Hypothalamus (tissue), 51 donors: ENCODE data around the gene ABCA4.

ENCODE experiments used
- DNase-seq, 51 donors: peaks; one replicate each; lab custom pipeline; 2025; lab: John Stamatoyannopoulos, UW

ABCA4 gene

GRCh38 chr1:94031591-94031990 lies 89.4 kb downstream of the ABCA4 start:
- DNase-seq = no peak

DNA sequence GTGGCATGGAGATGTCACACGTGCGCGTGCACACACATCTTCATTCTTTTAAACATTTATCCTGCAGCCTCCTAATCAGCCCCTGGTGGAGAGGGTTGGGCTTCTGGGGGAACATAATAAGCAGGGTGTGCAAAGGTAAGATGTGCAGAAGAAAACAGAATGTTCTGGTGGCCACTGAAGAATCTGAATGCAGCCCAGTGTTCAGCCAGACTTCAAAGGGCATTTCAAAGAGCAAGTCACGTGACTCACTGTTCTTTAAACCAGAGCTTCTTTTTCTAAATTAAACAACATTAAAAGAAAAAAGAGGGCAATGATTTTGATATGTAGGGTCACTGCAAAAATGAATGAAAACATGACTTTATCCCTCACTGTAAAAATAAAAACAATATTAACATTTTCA lies 89.8 kb downstream of the ABCA4 start:
- no peak for DNase-seq

GRCh38 chr1:94029130-94029993 lies 91.6 kb downstream of the ABCA4 start:
- DNase-seq = no peak

DNA sequence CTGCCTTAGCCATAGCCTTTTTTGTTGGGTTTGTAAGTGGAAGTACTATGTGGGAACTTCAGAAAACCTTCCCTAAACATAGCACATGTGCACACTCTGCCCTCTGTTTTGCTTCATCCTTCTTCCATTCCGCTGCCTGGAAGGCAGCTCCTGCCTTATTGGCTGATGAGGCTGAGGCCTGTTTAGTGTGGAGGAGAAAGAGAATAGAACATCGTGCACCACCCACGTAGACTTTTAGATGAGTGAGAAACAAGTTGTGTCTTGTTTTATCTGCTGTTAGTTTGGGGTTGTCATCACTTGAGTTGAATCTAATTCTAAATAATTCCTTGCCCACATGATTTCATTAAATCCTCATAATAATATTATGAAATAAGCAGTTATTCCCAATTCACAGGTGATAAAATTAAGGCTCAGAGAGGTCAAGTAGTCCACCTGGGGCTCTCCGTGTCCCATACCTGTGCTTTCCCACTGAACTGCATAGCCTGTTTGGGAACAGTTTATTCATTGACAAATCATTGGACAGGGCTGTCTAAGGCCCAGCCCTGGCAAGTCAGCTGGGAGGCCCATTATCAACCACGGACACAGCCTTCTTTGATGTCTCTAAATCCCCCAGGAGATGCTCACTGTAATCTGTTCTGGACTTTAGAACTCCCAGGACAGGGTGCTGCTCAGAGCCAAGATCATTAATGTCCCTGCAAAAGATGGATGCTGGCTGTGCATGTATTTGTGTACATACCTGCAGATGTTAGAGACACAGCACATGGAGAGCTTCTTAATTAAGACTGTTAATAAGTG lies 93.0 kb downstream of the ABCA4 start:
- DNase-seq = no peak

DNA sequence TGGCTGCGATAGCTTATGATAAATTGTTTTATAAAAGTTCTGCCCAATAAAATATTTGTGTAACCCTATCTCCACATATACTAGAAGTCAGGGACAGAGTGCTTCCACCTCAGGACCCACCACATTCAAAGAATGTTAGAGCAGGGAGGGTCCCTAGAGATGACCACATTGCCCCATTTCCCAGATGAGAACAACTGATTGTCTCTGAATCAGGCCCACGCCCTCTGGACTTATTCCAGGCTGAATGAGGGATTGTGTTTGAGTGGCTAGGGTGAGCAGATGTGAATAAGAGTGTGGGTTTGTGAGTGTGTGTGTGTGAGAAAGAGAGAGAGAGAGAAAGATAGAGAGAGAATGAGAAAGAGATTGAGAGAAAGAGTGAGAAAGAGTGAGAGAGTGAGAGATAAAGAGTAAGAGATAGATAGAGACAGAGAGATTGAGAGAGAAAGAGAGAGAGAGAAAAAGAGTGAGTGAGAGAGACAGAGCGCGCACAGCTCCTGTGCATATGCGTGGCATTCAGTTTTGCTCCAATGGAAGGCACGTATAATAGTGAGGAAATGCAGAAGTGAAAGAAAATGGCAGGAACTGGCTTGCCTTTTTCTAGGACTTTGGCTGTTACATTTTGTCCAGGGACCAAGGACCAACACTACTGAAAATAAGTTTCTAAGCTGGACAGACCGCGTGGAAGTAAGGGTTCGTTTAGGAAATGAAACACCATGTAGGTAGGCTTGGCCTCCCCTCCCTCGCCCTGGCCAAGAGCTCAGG lies 94.1 kb downstream of the ABCA4 start:
- no peak for DNase-seq

- peak in 4 of 51 donors; percentile 6 to 65 (median 15) for DNase-seq
Measured at GRCh38 chr1:94025383-94026340, 95.3 kb downstream of the ABCA4 start.

DNA sequence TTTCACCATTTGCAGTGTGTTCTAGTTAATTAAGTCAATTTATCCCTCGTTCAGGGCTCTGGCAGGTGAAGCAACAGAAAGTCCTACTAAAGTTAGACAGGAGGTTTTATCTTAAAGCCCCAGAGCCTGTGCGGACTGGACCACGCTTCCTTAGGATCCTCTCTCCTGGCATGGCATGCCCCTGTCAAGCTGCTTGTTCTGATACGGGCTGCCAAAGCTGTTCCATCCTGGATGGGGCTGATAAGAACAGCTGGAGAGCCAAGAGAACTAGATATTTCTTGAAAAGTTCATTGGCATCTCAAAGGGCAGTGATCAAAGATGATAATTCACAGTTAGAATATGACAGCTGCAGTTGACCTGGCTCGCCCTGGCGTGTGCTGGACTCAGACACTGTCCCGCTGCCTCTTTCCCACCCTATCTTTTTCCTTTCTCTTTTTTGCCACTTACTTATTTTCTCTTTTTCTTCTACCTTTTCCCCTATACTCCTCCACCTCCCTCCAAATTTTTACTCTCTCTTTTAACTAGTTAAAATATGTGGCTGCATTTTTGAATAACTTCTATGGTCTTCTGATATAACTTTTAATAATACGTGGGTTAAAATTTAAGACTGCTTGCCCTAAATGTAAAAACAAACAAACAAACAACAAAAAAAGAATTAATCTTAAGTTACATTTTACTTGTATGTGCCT lies 96.7 kb downstream of the ABCA4 start:
- DNase-seq = no peak

DNA sequence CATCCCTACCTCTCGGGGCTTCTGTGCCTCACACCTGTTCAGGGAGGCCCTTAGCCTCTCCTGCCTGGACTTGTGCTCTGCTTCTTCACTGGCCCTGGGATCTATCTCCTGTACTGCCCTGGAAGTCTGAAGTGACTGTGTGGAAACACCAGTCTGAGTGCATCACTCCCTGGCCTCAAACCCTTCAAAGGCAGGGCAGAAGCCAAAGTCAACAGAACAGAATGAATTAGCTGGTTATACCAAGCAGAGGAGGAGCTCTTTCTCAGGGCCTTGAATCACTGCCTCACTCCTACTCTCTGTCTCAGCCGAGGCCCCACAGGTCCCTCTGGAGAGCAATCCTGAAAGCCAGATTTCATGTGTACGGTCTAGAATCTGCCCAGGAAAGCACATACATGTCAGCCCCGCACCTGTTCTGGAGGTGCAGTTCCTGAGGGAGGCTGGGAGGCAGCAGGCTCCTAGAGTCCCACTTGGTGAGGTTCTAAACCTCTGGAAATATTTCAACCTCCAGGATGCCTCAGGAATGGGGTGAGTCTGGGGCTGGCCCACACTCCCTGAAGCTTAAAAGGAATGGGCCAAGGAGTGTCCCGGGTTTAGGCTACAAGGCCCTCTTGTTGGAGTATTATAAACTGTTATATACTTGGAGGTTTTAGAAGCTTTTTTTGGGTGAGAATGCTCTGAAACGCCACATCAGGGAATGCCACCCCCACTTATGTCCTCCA lies 98.3 kb downstream of the ABCA4 start:
- DNase-seq = no peak

DNA sequence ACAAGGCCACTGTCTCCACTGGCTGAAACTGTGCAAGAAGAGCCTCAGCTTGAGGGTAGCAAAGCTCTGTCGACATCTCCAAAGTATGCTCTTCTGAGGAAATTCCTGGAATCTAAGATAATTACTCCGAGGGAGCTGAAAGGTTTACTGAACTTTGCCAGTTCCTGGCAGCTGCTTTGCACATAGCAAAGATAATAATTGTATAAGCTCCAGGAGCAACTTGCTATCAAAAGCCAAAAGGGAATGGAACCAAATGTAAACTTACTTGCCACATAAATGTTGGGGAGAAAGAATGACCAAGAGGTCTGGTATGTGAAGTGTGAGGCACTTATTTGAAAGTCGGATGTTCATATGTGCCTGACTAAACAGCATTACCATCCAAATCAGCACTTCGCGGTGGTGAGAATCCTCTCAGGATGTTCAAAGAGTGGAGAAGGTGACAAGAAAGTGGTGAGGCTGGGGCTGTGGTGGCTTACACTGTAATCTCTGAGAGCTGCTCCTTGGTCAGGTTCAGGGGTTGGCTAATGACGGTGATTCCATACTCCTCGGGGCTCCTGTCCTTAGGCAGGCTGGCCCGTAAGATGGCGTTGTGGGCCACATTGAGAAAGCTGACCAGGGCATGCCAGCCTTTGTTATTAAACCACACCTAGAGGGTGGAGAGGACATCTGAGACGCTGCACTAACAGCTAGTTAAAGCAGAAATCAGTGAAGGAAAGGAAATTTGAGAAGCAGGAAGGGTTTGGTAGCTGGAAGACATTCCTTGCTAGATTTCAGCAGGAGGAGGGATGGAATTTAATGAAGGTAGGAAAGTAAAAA lies 100.0 kb downstream of the ABCA4 start:
- no peak for DNase-seq

DNA sequence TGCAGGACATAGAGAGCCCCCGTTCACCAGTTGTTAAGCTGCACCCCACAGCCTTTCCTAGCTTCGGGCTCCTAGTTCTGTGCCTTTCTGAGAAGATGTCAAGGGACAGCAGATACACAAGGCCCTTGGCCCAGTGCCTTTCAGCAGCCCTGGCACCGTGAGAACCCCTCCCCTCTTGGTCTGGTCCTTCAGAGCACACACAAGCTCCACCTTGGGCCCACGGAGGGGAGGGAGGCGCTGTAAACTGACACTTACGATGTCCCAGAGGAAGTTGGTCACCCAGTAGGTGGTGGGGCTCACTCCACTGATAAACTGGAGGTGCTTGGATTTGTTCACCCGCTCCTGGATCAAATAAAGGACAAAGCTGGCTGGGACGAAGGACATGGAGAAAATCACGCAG lies 101.6 kb downstream of the ABCA4 start:
- DNase-seq = no peak

DNA sequence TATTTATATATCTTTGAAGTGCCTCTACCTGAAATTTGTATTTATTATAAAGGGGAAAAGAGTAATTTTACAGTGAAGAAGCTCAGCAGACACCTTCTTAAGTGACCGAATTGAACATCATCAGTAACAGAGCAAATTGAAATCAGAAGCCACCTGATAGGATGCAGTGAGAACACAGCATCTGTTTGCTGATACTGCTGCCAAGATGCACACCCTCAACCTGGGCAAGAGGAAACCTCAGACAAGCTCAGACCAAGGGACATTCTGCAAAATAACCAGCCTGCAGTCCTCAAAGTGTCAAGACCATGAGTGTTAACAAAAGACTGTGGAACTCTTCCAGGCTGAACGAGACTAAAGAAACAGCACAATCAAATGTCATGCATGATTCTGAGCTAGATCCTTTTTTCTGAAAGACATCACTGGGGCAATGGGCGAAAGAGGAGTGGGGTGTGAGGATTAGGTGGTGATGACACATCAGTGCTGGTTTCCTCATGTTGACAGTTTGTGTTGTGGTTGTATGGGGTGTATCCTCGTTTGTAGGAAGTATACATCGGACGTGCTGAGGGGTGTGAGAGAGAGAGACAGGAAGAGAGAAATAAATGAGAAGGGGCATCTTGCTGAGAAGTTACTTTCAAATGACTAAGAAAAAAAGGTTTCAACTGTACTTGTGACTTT lies 103.7 kb downstream of the ABCA4 start:
- DNase-seq = no peak

GRCh38 chr1:94015489-94015817 lies 105.5 kb downstream of the ABCA4 start:
- no peak for DNase-seq

DNA sequence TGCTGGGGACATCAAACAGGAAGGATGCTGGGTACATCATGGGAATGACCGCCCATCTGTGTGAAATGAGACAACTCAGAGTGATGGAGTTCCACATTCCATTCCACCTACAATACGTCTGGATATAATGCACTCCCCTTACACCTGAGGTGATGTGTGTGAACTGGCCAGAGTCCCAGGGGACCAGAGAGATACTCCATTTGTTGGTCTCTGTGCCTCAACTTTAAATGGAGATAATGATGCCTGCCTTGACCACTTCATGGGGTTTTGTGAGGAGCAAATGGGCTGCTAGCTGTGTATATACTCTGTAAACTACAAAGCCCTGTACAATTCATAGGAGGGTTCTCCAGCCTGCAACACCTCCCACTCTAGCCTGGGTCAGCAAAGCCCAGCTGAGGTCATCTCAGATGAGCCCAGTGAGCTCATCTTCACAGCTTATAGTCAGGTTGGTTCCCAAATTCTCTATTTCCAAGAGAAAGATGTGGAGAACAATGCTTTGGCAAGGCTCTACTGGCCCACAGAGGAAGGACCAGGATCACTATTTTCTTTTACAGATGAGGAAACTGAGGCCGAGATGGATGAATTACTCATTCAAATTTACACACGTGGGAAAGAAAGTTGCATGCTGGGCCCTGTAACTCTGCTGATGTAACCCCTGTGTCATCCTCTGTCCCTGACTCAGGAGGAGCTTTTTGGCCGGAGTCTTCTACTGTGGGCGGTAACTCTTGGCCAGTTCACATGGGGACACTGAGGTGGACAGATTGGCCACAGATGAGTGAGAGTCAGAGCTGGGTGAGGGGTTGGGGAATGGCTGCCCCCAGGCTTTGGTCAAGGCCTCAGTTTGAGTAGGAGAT lies 106.1 kb downstream of the ABCA4 start:
- no peak for DNase-seq

- DNase-seq = no peak
Measured at GRCh38 chr1:94014087-94014486, 106.9 kb downstream of the ABCA4 start.

DNA sequence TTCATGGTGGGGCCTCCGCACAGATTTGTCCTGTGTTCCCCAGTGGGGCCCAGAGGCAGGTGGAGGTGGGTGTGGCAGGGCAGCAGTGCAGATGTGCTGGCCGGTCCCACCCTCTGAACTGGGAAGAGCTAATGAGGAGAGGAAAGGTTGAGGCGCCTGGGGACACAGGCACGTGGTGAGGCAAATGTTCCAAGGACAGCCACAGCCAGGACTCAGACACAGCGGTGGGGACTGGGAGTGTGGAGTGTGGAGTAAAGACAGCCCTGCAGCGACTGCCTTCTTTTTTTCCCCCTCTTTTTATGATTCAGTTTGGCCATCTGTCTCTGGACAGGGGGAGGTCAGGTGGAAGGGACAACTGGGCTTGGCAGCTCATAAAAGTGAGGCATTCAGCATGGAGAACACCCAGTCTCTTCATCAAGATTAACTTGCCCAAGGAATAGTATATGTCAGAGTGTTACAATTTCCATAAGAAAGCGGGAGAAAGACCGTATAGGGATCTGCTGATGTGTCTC lies 107.5 kb downstream of the ABCA4 start:
- no peak for DNase-seq

DNA sequence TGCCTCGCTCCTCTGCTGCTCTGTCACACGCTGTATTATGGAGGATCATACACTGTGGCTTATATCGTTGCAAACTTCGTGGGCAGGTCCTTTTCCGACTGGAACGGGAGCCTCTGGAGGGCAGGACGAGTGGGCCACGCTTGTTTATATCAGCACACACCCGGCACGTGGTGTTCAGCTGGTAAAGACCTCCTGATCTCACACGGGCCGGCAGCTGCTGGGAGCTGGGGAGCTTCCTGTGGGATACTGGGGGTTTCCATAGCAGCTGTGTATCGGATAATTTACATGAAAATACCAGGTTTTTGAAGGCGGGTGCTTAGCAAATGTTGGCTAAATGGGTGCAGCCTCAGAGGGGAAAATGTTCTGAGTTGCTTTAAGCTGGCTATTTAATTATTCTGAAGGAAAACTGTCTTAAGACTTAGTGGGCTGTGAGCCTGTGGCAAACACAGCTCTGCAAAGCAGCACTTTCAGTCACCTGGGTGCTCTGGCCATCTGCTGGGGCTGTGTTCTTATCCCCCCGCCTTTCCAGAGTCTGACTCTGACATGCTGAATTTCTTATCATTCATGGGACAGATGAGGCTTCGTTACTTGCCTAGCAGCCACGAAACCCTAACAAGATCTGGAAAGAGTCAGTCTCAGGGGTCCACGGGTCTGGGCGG lies 108.1 kb downstream of the ABCA4 start:
- no peak for DNase-seq
